ENCODE data around the gene DCUN1D5. TPM values are rescaled to one million over a fixed set of nuclear protein-coding genes. Genes with fewer than 3 reads are reported as not detected.

DCUN1D5 gene
- total RNA-seq, 1 experiment from 2014 or later, result 42.7 TPM

GRCh38 chr11:103097279-103097678, 5.3 kb upstream of the DCUN1D5 start:
- Histone ChIP-seq H3K4me1 (replicated peaks; ENCODE audit: insufficient read depth) (peaks cover 7% of the 10 kb centered on the region), H3K27ac (no peak overlapping the region), H3K4me2 (no peak overlapping the region), H3K79me2 (ENCODE audit: low read depth) (no peaks in the 10 kb centered on the region), H3K4me3 (no peak overlapping the region), H3K36me3 (ENCODE audit: low read depth) (no peaks in the 10 kb centered on the region), H3K27me3 (ENCODE audit: insufficient read depth, low read depth) (no peaks in the 10 kb centered on the region), H3K9me2 (ENCODE audit: insufficient read depth) (no peaks in the 10 kb centered on the region), H4K20me1 (ENCODE audit: insufficient read depth) (no peaks in the 10 kb centered on the region), H3F3A (ENCODE audit: insufficient read depth, low read depth) (0 out of 2 replicates have a peak, but pooled peaks cover 3% of the 10 kb centered on the region), H3K9me3 (ENCODE audit: insufficient read depth, low read depth) (no peaks in the 10 kb centered on the region), H2AFZ (no peak overlapping the region)
- intact Hi-C loops (cut with micrococcal nuclease; ENCODE audit: unreplicated experiment), result no loop called here
- CTCF ChIA-PET, result no interaction called here
- DNase-seq, result no peak
- BruUV-seq (replicated peaks), result no TSS peak
- POLR2A ChIA-PET (ENCODE audit: unreplicated experiment), result no interaction called here
- TF ChIP-seq CTCF (conservative IDR thresholded peaks at IDR 0.05) (no peak), EZH2 (IDR thresholded peaks at IDR 0.05; ENCODE audit: low read depth) (no peak)

GRCh38 chr11:103091064-103091800, 728 bp downstream of the DCUN1D5 start:
- intact Hi-C loops (cut with micrococcal nuclease; ENCODE audit: unreplicated experiment), result no loop called here
- no peaks in the 10 kb centered on the region for H3K9me2 ChIP-seq (ENCODE audit: insufficient read depth)
- H3K36me3 ChIP-seq (ENCODE audit: low read depth), result peaks cover 24% of the 10 kb centered on the region
- H2AFZ ChIP-seq, result peak overlapping the region; percentile 95
- TSS peak; percentile 48 for BruUV-seq (replicated peaks)
- H3K79me2 ChIP-seq (ENCODE audit: low read depth), result peaks cover 56% of the 10 kb centered on the region
- no peaks in the 10 kb centered on the region for H3K27me3 ChIP-seq (ENCODE audit: insufficient read depth, low read depth)
- H3K4me1 ChIP-seq (replicated peaks; ENCODE audit: insufficient read depth), result peaks cover 38% of the 10 kb centered on the region
- peak overlapping the region; percentile 84 for H3K27ac ChIP-seq
- H3F3A ChIP-seq (ENCODE audit: insufficient read depth, low read depth), result peaks cover 7% of the 10 kb centered on the region; the same call in 1 of the 2 replicates
- H4K20me1 ChIP-seq (ENCODE audit: insufficient read depth), result peaks cover 43% of the 10 kb centered on the region
- TF ChIP-seq EZH2 (IDR thresholded peaks at IDR 0.05; ENCODE audit: low read depth) (no peak), CTCF (conservative IDR thresholded peaks at IDR 0.05) (no peak)
- POLR2A ChIA-PET (ENCODE audit: unreplicated experiment), result interaction anchor here (0.6 kb wide), 1 partner anchor 10 kb away, joined by 3 read pairs; no protein-coding TSS in a partner anchor
- CTCF ChIA-PET, result no interaction called here
- peak overlapping the region; percentile 74 for H3K4me3 ChIP-seq
- DNase-seq, result peak; percentile 37 to 43
- H3K4me2 ChIP-seq, result peak overlapping the region; percentile 88
- no peaks in the 10 kb centered on the region for H3K9me3 ChIP-seq (ENCODE audit: insufficient read depth, low read depth)

GRCh38 chr11:103086461-103086860, 5.5 kb downstream of the DCUN1D5 start:
- Histone ChIP-seq H3K9me2 (ENCODE audit: insufficient read depth) (no peaks in the 10 kb centered on the region), H2AFZ (no peak overlapping the region), H4K20me1 (ENCODE audit: insufficient read depth) (peaks cover 51% of the 10 kb centered on the region), H3K79me2 (ENCODE audit: low read depth) (peaks cover 95% of the 10 kb centered on the region), H3K4me3 (no peak overlapping the region), H3K9me3 (ENCODE audit: insufficient read depth, low read depth) (no peaks in the 10 kb centered on the region), H3K4me2 (no peak overlapping the region), H3K36me3 (ENCODE audit: low read depth) (peaks cover 56% of the 10 kb centered on the region), H3K27me3 (ENCODE audit: insufficient read depth, low read depth) (no peaks in the 10 kb centered on the region), H3K27ac (no peak overlapping the region), H3K4me1 (replicated peaks; ENCODE audit: insufficient read depth) (peaks cover 32% of the 10 kb centered on the region), H3F3A (ENCODE audit: insufficient read depth, low read depth) (peaks cover 3% of the 10 kb centered on the region; the same call in 1 of the 2 replicates)
- BruUV-seq (replicated peaks), result no TSS peak
- TF ChIP-seq EZH2 (IDR thresholded peaks at IDR 0.05; ENCODE audit: low read depth) (no peak), CTCF (conservative IDR thresholded peaks at IDR 0.05) (no peak)
- intact Hi-C loops (cut with micrococcal nuclease; ENCODE audit: unreplicated experiment), result no loop called here
- DNase-seq, result no peak
- CTCF ChIA-PET, result no interaction called here
- POLR2A ChIA-PET (ENCODE audit: unreplicated experiment), result interaction anchor here (0.6 kb wide), 1 partner anchor 88 kb away, joined by 4 read pairs; no protein-coding TSS in a partner anchor

Data from PC-9 (cell line).